HG03103 (cell line): ENCODE data around the gene UPB1.
"Not testable (repeated sequence)": the region's sequence is repeated elsewhere in the genome, so short reads cannot be mapped to it uniquely, and the experiment has no call there.

Experiments used
- ATAC-seq: cut with Tn5 transposase; IDR thresholded peaks from one replicate; pipeline ENCODE4 v1.9.1; 2021; ENCODE audit warnings: low read depth; ENCODE audit not compliant: unreplicated experiment

The UPB1 gene

GRCh38 chr22:24474649-24475255, 20.4 kb upstream of the UPB1 start:
- ATAC-seq: no peak

- ATAC-seq: no peak
These were observed 13.5 kb upstream of the UPB1 start for GRCh38 chr22:24481641-24482040.

- no peak for ATAC-seq
These were observed 12.6 kb upstream of the UPB1 start for GRCh38 chr22:24482575-24482974.

GRCh38 chr22:24482998-24483397, 12.1 kb upstream of the UPB1 start:
- no peak for ATAC-seq

- no peak for ATAC-seq
These were observed 11.1 kb upstream of the UPB1 start for GRCh38 chr22:24483976-24484545.

GRCh38 chr22:24485170-24485569, 10.0 kb upstream of the UPB1 start:
- ATAC-seq: no peak

- ATAC-seq: no peak
These were observed 9.5 kb upstream of the UPB1 start for GRCh38 chr22:24485608-24486007.

GRCh38 chr22:24486501-24486921, 8.6 kb upstream of the UPB1 start:
- no peak for ATAC-seq

GRCh38 chr22:24489011-24489410, 6.1 kb upstream of the UPB1 start:
- no peak for ATAC-seq

- not testable (repeated sequence) for ATAC-seq
These were observed 5.7 kb upstream of the UPB1 start for GRCh38 chr22:24489434-24489833.

- ATAC-seq: no peak
These were observed 2.7 kb upstream of the UPB1 start for GRCh38 chr22:24492391-24492790.

GRCh38 chr22:24494167-24494527, 985 bp upstream of the UPB1 start:
- ATAC-seq: no peak

GRCh38 chr22:24495365-24495675, 188 bp downstream of the UPB1 start:
- no peak for ATAC-seq

GRCh38 chr22:24496234-24496633, 1.1 kb downstream of the UPB1 start:
- ATAC-seq: no peak

- no peak for ATAC-seq
These were observed 1.5 kb downstream of the UPB1 start for GRCh38 chr22:24496661-24497060.

GRCh38 chr22:24497841-24498258, 2.7 kb downstream of the UPB1 start:
- no peak for ATAC-seq

GRCh38 chr22:24498824-24499223, 3.7 kb downstream of the UPB1 start:
- ATAC-seq: no peak

- ATAC-seq: no peak
These were observed 4.7 kb downstream of the UPB1 start for GRCh38 chr22:24499706-24500276.

GRCh38 chr22:24500277-24500820, 5.2 kb downstream of the UPB1 start:
- no peak for ATAC-seq

GRCh38 chr22:24501301-24502005, 6.3 kb downstream of the UPB1 start:
- no peak for ATAC-seq

GRCh38 chr22:24502034-24502433, 6.9 kb downstream of the UPB1 start:
- ATAC-seq: no peak

GRCh38 chr22:24502541-24502940, 7.4 kb downstream of the UPB1 start:
- no peak for ATAC-seq
